Activated naive CD4-positive, alpha-beta T cell treated with anti-CD3 and anti-CD28 coated beads, Interleukin-2, amount 10 ng/mL, durations not matched to agents 7 days and 5 days (primary cell): ENCODE results near the gene SMAD3.

ENCODE experiments used
- CTCF ChIA-PET: fragments of 350-600 bp; sonication (Branson Sonifier 250); formaldehyde crosslinking; loops from one replicate; lab custom pipeline; 2021; ENCODE audit warnings: antibody characterized with exemption; lab: Charles Lee
- DNase-seq: peaks from one replicate; pipeline ENCODE4 v3.0.0-alpha.2; 2020
- H3K27ac Mint-ChIP-seq: one replicate; pipeline ENCODE4 v1.8.0; 2021; ENCODE audit warnings: mild to moderate bottlenecking, moderate library complexity, mixed read lengths
- H3K27me3 Mint-ChIP-seq: one replicate; pipeline ENCODE4 v1.8.0; 2021; ENCODE audit warnings: mild to moderate bottlenecking, mixed read lengths
- H3K36me3 Mint-ChIP-seq: one replicate; pipeline ENCODE4 v1.8.0; 2021; ENCODE audit warnings: mixed read lengths
- H3K4me1 Mint-ChIP-seq: one replicate; pipeline ENCODE4 v1.8.0; 2021; ENCODE audit warnings: mixed read lengths
- H3K4me3 Mint-ChIP-seq: one replicate; pipeline ENCODE4 v1.8.0; 2021; ENCODE audit warnings: mild to moderate bottlenecking, moderate library complexity, mixed read lengths
- H3K9me3 Mint-ChIP-seq: one replicate; pipeline ENCODE4 v1.8.0; 2021; ENCODE audit warnings: mixed read lengths

The SMAD3 gene

GRCh38 chr15:67043939-67044771 is 21.2 kb upstream of the SMAD3 start:
- Mint-ChIP-seq H3K27me3 (peaks cover 29% of the 10 kb centered on the region), H3K4me1 (peaks cover 16% of the 10 kb centered on the region)
- CTCF ChIA-PET: no interaction called here

DNA sequence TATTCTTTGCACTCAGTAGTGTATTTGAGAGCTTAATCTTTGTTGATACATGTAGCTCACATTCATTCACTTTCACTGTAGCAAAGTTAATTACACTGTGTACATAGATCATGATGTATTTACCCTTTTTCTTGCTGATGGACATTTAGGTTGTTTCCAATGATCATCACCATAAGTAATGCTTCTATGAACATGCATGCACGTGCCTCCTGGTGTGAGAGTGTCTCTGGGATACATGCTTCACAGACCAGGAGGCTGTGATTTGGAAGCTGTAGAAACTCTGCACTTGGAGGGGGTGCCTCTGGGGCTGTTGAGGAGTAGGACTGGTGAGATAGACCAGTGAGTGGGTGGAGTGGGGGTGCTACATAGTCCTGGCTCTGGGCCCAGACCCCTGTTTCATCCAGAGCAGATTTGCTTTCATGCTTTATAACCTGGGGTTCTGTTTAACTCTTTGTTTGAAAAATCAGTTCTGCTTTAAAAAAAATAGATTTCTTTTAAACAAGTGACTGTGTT is 18.2 kb upstream of the SMAD3 start:
- no peak for DNase-seq
- Mint-ChIP-seq H3K36me3 (no peaks in the 10 kb centered on the region), H3K27ac (no peak overlapping the region), H3K4me1 (peaks cover 28% of the 10 kb centered on the region), H3K9me3 (no peaks in the 10 kb centered on the region), H3K4me3 (no peak overlapping the region), H3K27me3 (peaks cover 22% of the 10 kb centered on the region)
- CTCF ChIA-PET: no interaction called here

More at GRCh38 chr15:67043939-67044771, 21.2 kb upstream of the SMAD3 start:
- no peaks in the 10 kb centered on the region for H3K9me3 Mint-ChIP-seq
- H3K36me3 Mint-ChIP-seq: no peaks in the 10 kb centered on the region
- no peak overlapping the region for H3K27ac Mint-ChIP-seq
- H3K4me3 Mint-ChIP-seq: no peak overlapping the region
- DNase-seq: no peak

DNA sequence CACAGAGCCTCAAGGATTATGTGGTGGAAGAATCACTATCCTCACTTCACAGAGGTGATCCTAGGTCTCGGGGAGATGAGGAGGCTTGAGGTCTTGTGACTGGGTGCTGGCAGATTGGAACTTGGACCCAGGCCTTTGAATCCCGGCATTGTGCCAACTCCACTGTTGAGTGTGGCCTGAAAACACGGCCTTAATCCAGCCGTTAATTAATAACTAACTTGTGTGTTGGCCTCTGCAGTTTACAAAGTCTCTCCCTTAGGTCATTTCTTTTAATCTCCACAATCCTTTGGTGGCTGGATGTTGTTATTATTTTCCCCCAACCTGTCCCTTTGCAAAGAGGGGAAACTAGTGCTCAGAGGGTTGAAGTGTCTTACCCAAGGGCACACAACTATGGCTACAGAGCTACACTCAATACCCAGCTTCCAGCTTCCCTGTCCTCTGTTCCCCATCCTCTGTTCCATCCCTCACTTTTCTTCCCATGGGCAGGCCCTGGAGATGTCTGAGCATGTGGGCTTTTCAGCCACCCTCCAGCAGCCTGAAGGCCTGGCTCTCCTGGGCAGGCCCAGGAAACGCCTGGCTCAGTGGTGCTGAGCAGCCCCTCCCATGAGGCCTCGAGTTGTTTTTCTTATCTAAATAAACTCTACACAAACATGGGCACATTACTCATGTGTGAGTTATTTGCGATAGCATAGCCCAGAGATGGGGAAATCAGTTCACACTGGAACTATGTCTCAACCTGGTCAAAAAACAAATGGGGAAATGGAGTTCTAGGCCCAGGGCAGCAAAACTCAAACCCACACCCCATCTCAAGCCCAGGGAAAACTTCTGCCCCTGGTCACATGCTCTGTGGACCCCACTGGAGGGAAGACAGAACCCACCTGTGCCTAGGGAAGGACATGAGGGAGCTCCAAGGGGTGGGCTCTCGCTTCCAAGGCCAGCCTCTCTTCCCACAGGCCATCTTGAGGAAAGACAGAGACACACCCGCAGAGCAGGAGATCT is 16.8 kb upstream of the SMAD3 start:
- Mint-ChIP-seq H3K4me1 (peaks cover 19% of the 10 kb centered on the region), H3K4me3 (no peak overlapping the region), H3K27ac (no peak overlapping the region), H3K9me3 (no peaks in the 10 kb centered on the region), H3K27me3 (peaks cover 12% of the 10 kb centered on the region), H3K36me3 (no peaks in the 10 kb centered on the region)
- CTCF ChIA-PET: no interaction called here
- no peak for DNase-seq

- Mint-ChIP-seq H3K27me3 (peaks cover 8% of the 10 kb centered on the region), H3K36me3 (no peaks in the 10 kb centered on the region), H3K4me3 (no peak overlapping the region), H3K9me3 (no peaks in the 10 kb centered on the region), H3K27ac (no peak overlapping the region), H3K4me1 (peaks cover 22% of the 10 kb centered on the region)
- CTCF ChIA-PET: no interaction called here
- DNase-seq: no peak
Observed at GRCh38 chr15:67049351-67050044, 15.9 kb upstream of the SMAD3 start.

DNA sequence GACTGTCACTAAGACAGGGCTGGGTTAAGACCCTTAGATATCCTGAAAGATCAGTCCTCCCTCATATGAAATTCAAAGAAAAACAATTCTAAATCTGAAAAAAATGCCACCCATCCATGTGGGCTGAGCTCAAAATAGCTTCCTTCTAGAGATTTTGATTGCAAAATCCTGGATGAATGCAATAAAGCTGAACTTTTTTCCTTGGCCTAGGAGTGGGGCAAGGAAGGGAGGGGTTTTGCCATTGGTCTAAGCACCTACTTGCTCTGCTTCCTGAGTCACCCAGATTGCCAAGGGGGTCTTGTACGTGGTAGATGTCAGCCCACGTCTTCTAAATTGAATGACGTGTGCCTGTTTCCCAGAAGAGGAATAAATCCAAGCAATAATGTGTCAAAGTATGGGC is 15.3 kb upstream of the SMAD3 start:
- Mint-ChIP-seq H3K27ac (no peak overlapping the region), H3K36me3 (no peaks in the 10 kb centered on the region), H3K27me3 (peaks cover 4% of the 10 kb centered on the region), H3K9me3 (no peaks in the 10 kb centered on the region), H3K4me3 (no peak overlapping the region), H3K4me1 (peaks cover 22% of the 10 kb centered on the region)
- CTCF ChIA-PET: no interaction called here
- DNase-seq: no peak

GRCh38 chr15:67050522-67051087 is 14.8 kb upstream of the SMAD3 start:
- Mint-ChIP-seq H3K36me3 (no peaks in the 10 kb centered on the region), H3K9me3 (no peaks in the 10 kb centered on the region), H3K27ac (no peak overlapping the region), H3K4me3 (no peak overlapping the region), H3K4me1 (peaks cover 22% of the 10 kb centered on the region), H3K27me3 (peaks cover 4% of the 10 kb centered on the region)
- no peak for DNase-seq
- CTCF ChIA-PET: no interaction called here

DNA sequence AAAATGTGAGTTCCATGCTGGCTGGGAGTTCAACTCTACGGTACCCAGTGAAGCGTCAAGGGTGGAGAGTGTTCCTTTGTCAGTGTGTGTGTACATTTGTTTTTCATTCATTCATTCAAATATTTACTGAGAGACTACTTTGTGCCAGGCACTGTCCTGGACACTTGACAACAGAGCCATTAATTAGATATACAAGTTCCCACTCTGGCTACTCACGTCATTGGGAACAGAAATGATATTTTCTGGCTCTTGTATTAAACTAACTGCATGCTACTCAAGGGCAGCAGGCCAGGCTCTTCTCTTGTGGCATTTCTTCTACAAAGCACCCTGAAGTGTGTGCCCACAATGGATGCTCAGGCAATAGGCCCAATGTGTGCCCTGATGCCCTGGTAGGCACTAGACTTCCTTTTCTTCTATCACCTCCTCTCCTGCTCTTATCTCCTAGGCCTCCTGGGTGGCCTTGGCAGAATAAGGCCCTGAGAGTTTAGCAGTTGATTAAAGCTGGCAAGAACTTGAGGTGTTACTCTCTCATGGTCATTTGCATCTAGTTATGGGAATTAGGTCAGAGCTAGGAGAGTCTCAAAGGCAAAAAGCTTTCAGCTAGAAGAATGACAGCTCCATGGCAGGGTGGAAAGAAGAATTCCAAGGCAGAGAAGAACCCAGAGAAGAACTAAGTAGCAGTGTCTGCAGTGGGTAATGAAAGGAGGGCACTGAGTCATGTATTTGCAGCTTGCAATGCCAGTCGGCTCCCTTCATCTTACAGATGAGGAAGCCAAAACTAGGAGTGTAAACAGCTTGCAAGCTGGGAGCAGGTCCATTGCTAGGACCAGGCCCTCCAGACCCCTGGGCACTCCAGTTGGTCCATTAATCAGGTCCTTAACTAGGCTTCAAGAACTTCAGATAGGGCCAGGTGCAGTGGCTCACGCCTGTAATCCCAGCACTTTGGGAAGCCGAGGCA is 14.0 kb upstream of the SMAD3 start:
- CTCF ChIA-PET: interaction anchor here (1.0 kb wide), 1 partner anchor 9 kb away, joined by 3 read pairs; no protein-coding TSS in a partner anchor
- no peak overlapping the region for H3K27ac Mint-ChIP-seq
- H3K9me3 Mint-ChIP-seq: no peaks in the 10 kb centered on the region
- H3K36me3 Mint-ChIP-seq: no peaks in the 10 kb centered on the region
- H3K4me1 Mint-ChIP-seq: peaks cover 26% of the 10 kb centered on the region
- DNase-seq: no peak
- H3K4me3 Mint-ChIP-seq: no peak overlapping the region
- H3K27me3 Mint-ChIP-seq: peaks cover 4% of the 10 kb centered on the region

GRCh38 chr15:67054676-67055075 is 10.7 kb upstream of the SMAD3 start:
- no peak for DNase-seq
- H3K27me3 Mint-ChIP-seq: peaks cover 5% of the 10 kb centered on the region
- H3K4me3 Mint-ChIP-seq: no peak overlapping the region
- H3K27ac Mint-ChIP-seq: no peak overlapping the region
- CTCF ChIA-PET: no interaction called here
- H3K9me3 Mint-ChIP-seq: no peaks in the 10 kb centered on the region
- peaks cover 27% of the 10 kb centered on the region for H3K4me1 Mint-ChIP-seq
- H3K36me3 Mint-ChIP-seq: no peaks in the 10 kb centered on the region

DNA sequence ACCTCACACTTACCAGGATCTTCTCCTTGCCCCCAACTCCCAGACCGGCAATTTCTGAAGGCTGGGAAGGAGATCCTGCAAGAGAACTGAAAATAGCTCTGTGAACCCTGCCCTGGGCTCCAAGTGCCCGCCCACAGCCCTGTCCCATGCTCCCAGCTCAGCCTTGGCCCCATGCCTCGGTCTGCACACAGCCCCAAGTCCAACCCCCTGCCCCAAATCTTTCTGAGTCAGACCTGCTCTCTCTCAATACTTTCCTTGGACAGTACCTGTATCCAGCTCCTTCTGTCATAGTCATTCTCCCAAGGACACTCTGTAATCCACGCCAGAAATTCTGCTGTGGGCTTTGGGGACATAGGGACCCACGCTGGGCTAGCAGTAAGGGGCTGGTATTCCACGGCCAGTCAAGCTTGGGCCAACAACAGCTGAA is 6.3 kb upstream of the SMAD3 start:
- DNase-seq: no peak
- no peak overlapping the region for H3K27ac Mint-ChIP-seq
- H3K27me3 Mint-ChIP-seq: peaks cover 20% of the 10 kb centered on the region
- peaks cover 28% of the 10 kb centered on the region for H3K4me1 Mint-ChIP-seq
- H3K4me3 Mint-ChIP-seq: no peak overlapping the region
- no peaks in the 10 kb centered on the region for H3K36me3 Mint-ChIP-seq
- CTCF ChIA-PET: no interaction called here
- no peaks in the 10 kb centered on the region for H3K9me3 Mint-ChIP-seq

DNA sequence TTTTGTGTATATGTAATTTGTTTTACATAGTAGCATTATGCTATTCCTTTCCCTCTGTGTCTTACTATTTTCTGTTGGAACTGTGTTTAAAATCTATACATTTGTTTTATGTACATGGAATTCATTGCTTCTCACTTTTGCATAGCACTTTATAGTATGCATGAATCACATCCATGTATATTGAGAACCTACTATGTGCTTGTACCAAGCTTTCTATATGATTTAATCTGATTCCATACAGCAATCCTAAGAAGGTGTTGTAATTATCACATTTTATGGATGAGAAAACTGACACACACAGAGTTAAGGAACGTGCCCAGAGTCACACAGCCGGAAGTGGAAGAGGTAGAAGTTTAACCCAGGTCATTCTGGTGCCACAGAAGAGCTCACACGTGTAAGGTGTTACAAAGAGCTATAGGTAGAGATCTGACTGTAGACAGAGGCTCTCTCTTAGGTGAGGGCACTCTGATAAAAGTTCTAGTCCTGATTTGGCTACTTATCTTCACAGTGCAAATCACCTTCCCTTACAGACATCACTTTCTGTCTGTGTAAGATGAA is 3.5 kb upstream of the SMAD3 start:
- H3K36me3 Mint-ChIP-seq: peaks cover 3% of the 10 kb centered on the region
- CTCF ChIA-PET: no interaction called here
- no peaks in the 10 kb centered on the region for H3K9me3 Mint-ChIP-seq
- peaks cover 30% of the 10 kb centered on the region for H3K27me3 Mint-ChIP-seq
- no peak overlapping the region for H3K27ac Mint-ChIP-seq
- H3K4me3 Mint-ChIP-seq: no peak overlapping the region
- no peak for DNase-seq
- H3K4me1 Mint-ChIP-seq: peaks cover 28% of the 10 kb centered on the region

GRCh38 chr15:67062369-67062985 is 2.9 kb upstream of the SMAD3 start:
- Mint-ChIP-seq H3K27me3 (peaks cover 30% of the 10 kb centered on the region), H3K4me1 (peaks cover 30% of the 10 kb centered on the region), H3K9me3 (no peaks in the 10 kb centered on the region), H3K27ac (no peak overlapping the region), H3K36me3 (peaks cover 9% of the 10 kb centered on the region), H3K4me3 (no peak overlapping the region)
- no peak for DNase-seq
- CTCF ChIA-PET: no interaction called here
